Esophagus muscularis mucosa (tissue), 4 donors: Measurements from ENCODE around the gene CPLANE2. TPM values are rescaled to one million over a fixed set of nuclear protein-coding genes. Genes with fewer than 3 reads are reported as not detected.

Experiments
- DNase-seq: peaks from one replicate; pipeline ENCODE4 v3.0.0-alpha.2; 2017; ENCODE audit errors: extremely low spot score
- H3K27ac ChIP-seq, 4 donors: fragments of 200-600 bp; sonication (generic); replicated peaks in 1 of 4; 1 replicate in 3 of 4; 2 replicates in 1 of 4; pipeline ENCODE4 v1.5.1; 2016 to 2019; ENCODE audit warnings: mild to moderate bottlenecking in 1 of 4
- H3K27me3 ChIP-seq, 4 donors: fragments of 200-600 bp; sonication (generic); one replicate each; pipeline versions ENCODE4 v1.5.1 to v1.6.0; 2016 to 2019
- H3K36me3 ChIP-seq, 4 donors: fragments of 200-600 bp; sonication (generic); one replicate each; pipeline ENCODE4 v1.5.1; 2016 to 2019
- H3K4me1 ChIP-seq, 4 donors: fragments of 200-600 bp; sonication (generic); one replicate each; pipeline ENCODE4 v1.5.1; 2016 to 2019
- H3K4me3 ChIP-seq, 4 donors: fragments of 200-600 bp; sonication (generic); 1 replicate in 2 of 4; 2 replicates in 2 of 4; pipeline ENCODE4 v1.5.1; 2016 to 2019; ENCODE audit warnings: mild to moderate bottlenecking in 4 of 4, moderate library complexity in 1 of 4
- H3K9me3 ChIP-seq, 4 donors: fragments of 200-600 bp; sonication (generic); 1 replicate in 3 of 4; 2 replicates in 1 of 4; pipeline ENCODE4 v1.5.1; 2016 to 2019
- CTCF ChIP-seq, 3 experiments: fragments of 200-600 bp in 2 of 3; fragments of 450-650 bp in 1 of 3; sonication (generic) in 2 of 3; IDR thresholded peaks; one replicate each; pipeline ENCODE4 v1.5.1; 2017 to 2019; ENCODE audit warnings: antibody characterized with exemption in 3 of 3, mild to moderate bottlenecking in 2 of 3, moderate library complexity in 1 of 3
- EP300 ChIP-seq: sonication (generic); formaldehyde crosslinking; IDR thresholded peaks from one replicate; pipeline ENCODE4 v1.6.1; 2017; ENCODE audit warnings: antibody characterized with exemption
- POLR2A ChIP-seq: fragments of 450-650 bp; IDR thresholded peaks from one replicate; pipeline ENCODE4 v1.6.1; 2017; ENCODE audit warnings: antibody characterized with exemption, moderate library complexity, mild to moderate bottlenecking, low read depth
- POLR2AphosphoS5 ChIP-seq, 2 donors: sonication (generic); formaldehyde crosslinking; IDR thresholded peaks; one replicate each; pipeline ENCODE4 v1.6.1; 2017; ENCODE audit warnings: antibody characterized with exemption in 2 of 2
- WGBS: methylation state at CpG from one replicate; pipeline ENCODE4 v1.1.5; 2018; 5-methylcytosine and 5-hydroxymethylcytosine counted together
- intact Hi-C: fragments of 100-400 bp; cut with DNase I; formaldehyde crosslinking; loops from one replicate; pipeline ENCODE4 v1.15.1; 2023
- total RNA-seq, 4 donors: library from RNA; depleted of rRNA; stranded (reverse); fragments of >200 nt; gene quantifications; one replicate each; pipeline versions ENCODE4 v1.1.0 to v1.2.1, GENCODE V29; 2016

Gene CPLANE2
- total RNA-seq, 4 donors from 2014 or later = 7.5 to 26.0 (median 12.2) TPM

GRCh38 chr1:16208270-16208987 lies 28.6 kb downstream of the CPLANE2 start:
- 80% methylated on average over 2 of the region's 13 CpGs for WGBS
- no peak for TF ChIP-seq POLR2AphosphoS5 (IDR thresholded peaks at IDR 0.05)
- TF ChIP-seq EP300 = no peak
- TF ChIP-seq CTCF (IDR thresholded peaks at IDR 0.05) = no peak
- TF ChIP-seq POLR2A = no peak
- peaks cover 10 to 28% (median 23%) of the 10 kb centered on the region in 4 donors for H3K4me1 ChIP-seq
- peak overlapping the region in 1 of 4 donors; percentile 90 for H3K27ac ChIP-seq
- H3K27me3 ChIP-seq = no peaks in the 10 kb centered on the region
- no peak for DNase-seq
- H3K36me3 ChIP-seq = no peaks in the 10 kb centered on the region
- no peaks in the 10 kb centered on the region for H3K9me3 ChIP-seq
- intact Hi-C loops = loop anchor here (5.0 kb wide), 2 partner anchors 39 to 154 kb away; no protein-coding TSS in a partner anchor
- no peak overlapping the region for H3K4me3 ChIP-seq

GRCh38 chr1:16207318-16208269 lies 29.4 kb downstream of the CPLANE2 start:
- Histone ChIP-seq H3K27me3 (no peaks in the 10 kb centered on the region), H3K27ac (peak overlapping the region; percentile 80 to 96 (median 92)), H3K4me1 (peaks cover 10 to 28% (median 23%) of the 10 kb centered on the region in 4 donors), H3K9me3 (no peaks in the 10 kb centered on the region), H3K36me3 (peaks cover 0 to 2% (median 0%) of the 10 kb centered on the region in 4 donors), H3K4me3 (peak overlapping the region; percentile 54 to 67 (median 62))
- no peak for DNase-seq
- no peak for TF ChIP-seq POLR2A
- TF ChIP-seq EP300 = no peak
- TF ChIP-seq CTCF (IDR thresholded peaks at IDR 0.05) = no peak
- no peak for TF ChIP-seq POLR2AphosphoS5 (IDR thresholded peaks at IDR 0.05)
- 47% methylated on average over 18 of the region's 51 CpGs for WGBS
- intact Hi-C loops = loop anchor here (5.0 kb wide), 2 partner anchors 40 to 155 kb away; no protein-coding TSS in a partner anchor

- peak; percentile 98 for DNase-seq
- TF ChIP-seq POLR2AphosphoS5 (IDR thresholded peaks at IDR 0.05) (peak; percentile 75 to 93), EP300 (no peak), POLR2A (peak; percentile 26), CTCF (IDR thresholded peaks at IDR 0.05) (no peak)
- peaks cover 0 to 9% (median 4%) of the 10 kb centered on the region in 4 donors for H3K36me3 ChIP-seq
- peaks cover 10 to 28% (median 23%) of the 10 kb centered on the region in 4 donors for H3K4me1 ChIP-seq
- peak overlapping the region; percentile 80 to 96 (median 92) for H3K27ac ChIP-seq
- under 1% methylated on average over 24 of the region's 87 CpGs for WGBS
- peak overlapping the region; percentile 54 to 67 (median 62) for H3K4me3 ChIP-seq
- intact Hi-C loops = loop anchor here (5.0 kb wide), 2 partner anchors 41 to 156 kb away; no protein-coding TSS in a partner anchor
- H3K27me3 ChIP-seq = no peaks in the 10 kb centered on the region
- no peaks in the 10 kb centered on the region for H3K9me3 ChIP-seq
Observed at GRCh38 chr1:16206547-16207317, 30.3 kb downstream of the CPLANE2 start.

GRCh38 chr1:16205891-16206546 lies 31.0 kb downstream of the CPLANE2 start:
- DNase-seq = no peak

More at GRCh38 chr1:16205891-16206546, 31.0 kb downstream of the CPLANE2 start:
- Histone ChIP-seq H3K27me3 (no peaks in the 10 kb centered on the region), H3K9me3 (no peaks in the 10 kb centered on the region), H3K27ac (peak overlapping the region; percentile 80 to 96 (median 92)), H3K36me3 (peaks cover 0 to 15% (median 4%) of the 10 kb centered on the region in 4 donors), H3K4me1 (peaks cover 10 to 28% (median 23%) of the 10 kb centered on the region in 4 donors), H3K4me3 (peak overlapping the region; percentile 54 to 67 (median 62))
- intact Hi-C loops = loop anchor here (5.0 kb wide), 2 partner anchors 41 to 156 kb away; no protein-coding TSS in a partner anchor
- WGBS = 27% methylated on average over 11 of the region's 38 CpGs
- no peak for TF ChIP-seq POLR2A
- TF ChIP-seq POLR2AphosphoS5 (IDR thresholded peaks at IDR 0.05) = no peak
- no peak for TF ChIP-seq EP300
- TF ChIP-seq CTCF (IDR thresholded peaks at IDR 0.05) = no peak
